Measurements from ENCODE around the gene KLK13.
A peak's percentile ranks its signal among the peaks of the same experiment; 100 is the strongest.

KLK13 gene

DNA sequence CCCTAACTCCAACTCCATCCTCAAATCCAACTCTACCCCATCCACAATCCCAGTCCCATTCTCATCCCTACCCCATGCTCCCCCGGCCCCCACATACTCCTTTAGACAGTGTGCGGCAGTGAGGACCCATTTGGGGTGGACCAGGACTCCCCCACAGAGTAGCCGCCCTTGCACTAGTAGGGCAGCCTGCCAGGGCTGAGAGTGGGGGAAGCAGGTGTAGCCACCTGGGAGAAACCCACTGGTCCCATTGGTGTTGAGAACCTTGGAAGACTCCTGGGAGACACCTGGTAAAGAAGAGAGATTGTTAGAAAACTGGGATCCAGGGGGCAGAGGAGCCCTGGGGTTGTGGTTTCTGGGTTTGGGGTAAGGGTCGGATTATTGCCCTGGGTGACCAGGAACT lies 4.6 kb downstream of the KLK13 start:
- DNase-seq, result no peak

DNA sequence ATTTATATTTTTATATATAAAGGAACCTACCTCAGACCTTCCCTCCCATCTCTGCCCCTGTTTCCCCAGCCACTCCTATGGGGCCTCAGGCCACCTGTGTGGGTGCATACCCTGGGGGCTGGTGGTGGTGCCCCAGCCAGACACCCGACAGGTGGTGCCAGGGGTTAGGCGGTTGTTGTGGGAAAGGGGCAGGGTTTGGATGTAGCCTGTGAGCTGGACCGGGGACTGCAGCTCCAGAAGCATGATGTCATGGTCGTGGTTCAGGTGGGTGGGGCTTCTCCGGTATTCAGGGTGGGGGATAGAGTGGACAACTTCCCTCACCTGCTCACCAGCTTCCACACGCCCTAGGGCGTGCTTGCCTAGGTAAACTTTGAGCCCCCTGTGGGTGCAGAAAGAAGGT lies 5.2 kb downstream of the KLK13 start:
- DNase-seq, result no peak

DNA sequence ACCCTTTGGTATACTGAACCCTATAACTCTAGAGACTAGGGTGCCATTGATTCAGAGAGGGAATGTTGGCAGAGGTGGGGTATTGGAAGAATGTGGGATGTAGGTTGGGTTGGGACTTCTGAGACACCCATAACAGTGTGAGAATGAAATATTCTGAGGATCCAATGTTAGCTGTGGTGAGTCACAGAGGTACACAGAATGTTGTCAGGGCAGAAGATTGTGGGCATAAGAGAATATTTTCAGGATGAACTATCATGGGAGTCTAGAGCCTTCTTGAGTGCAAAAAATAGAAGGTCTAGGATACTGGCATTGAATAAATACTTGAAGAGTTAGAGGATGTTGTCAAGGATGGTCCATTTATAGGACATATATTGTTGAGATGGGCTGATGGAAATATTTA lies 9.0 kb downstream of the KLK13 start:
- DNase-seq, result no peak

DNA sequence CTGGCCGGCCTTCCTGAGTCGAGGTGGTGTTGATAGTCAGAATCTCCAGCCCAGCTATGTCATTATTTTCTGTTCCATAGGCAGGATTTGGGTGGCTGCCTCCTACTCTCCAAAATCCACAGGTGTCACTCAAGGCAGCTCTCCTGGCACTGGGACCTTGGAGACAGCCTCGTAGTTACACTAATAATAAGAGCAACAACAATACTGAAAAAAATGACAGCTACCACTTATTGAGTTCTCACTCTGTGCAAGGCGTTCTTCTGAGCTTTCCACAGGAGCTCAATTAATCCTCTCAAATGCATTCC lies 17.9 kb downstream of the KLK13 start:
- DNase-seq, result no peak

DNA sequence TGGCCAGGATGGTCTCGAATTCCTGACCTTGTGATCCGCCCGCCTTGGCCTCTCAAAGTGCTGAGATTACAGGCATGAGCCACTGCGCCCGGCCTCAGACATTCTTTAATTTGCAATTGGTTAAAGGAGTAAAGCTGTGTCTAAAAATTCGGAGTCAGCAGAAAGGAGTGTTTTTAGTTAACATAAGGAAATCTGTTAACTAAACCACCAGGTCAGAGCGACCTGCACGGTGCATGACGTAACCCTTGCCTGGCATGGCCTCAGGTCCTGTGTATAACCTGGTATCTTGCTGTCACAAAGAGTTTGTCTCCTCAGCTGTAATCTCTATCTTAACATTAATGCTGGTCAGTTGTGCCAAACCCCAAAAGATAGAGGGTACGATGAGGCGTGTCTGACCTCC lies 20.6 kb downstream of the KLK13 start:
- DNase-seq, result no peak

DNA sequence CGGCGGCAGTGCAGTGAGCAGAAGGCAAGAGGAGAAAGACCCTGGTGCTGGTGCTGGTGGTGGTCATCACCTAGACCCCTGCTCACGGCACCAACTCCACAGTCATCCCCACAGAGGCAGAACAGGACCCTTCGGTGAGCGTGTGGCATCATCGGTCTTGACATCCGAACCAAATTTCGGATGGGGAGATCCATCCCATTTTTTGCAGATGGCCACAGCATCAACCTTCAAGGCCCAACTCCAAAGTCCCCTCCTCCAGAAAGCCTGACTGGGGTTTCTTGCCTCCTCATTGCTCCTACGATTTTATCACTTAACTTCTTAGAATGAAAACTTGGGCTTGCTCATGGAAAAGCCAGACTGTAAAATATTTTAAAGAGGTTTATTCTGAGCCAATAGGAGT lies 21.4 kb downstream of the KLK13 start:
- no peak for DNase-seq

DNA sequence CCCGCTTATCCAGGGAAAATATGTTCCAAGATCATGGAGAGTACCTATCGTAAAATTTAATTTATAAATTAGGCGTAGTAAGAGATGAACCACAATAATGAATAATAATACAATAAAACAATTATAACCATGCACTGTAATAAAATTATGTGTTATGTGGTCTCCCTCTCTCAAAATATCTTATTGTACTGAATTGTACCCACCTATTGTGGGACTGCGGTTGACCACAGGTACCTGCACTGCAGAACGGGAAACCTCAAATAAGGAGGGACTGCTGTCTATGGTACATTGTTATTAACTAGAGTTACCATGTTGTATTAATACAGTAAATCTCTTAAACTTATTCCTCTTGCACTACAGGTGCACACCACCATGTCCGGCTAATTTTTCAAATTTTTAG lies 24.7 kb downstream of the KLK13 start:
- no peak for DNase-seq

DNA sequence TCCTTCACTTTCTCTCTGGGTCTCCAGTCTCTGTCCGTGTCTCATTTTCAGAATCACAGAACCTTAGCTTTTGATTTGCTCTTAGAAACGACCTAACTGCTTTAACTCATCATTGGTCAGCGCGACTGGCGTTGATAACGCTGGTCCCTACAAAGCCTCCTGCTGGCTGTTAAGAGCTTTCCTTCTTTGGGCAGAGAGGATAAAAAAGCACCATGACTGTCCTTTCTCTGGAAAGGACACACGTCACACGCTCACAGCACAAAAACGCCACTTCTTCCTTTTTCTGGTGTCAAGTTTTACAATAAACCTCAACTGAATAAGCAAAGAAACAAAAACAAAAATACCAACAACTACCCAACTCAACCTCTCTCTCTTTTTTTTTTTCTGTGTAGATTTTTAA lies 28.4 kb downstream of the KLK13 start:
- no peak for DNase-seq

DNA sequence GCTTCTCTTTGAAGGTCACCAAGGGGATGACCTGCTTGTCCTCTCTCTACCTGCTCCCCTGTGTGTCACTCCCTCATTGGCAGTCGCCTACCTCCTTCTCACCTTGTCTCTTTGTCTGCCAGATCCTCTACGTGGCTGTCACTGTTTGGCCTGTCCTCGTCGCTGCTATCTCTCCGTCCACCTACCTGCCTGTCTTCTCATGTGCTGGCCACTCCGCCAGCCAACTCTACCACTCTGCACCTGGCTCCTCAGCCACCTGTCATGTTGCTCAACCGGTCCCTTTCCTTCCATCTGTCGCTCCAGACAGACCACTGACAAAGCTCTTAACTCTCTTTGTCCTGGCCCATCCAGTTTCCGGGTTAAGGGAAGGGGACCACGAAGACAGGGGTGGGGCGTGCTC lies 30.2 kb downstream of the KLK13 start, which contains the start of gene KLK12:
Gene KLK12, minus strand, starts transcription at position 299 of the 400 bp plus-strand sequence. CDS start 381 bp downstream, outside the sequence.
- no peak for DNase-seq

DNA sequence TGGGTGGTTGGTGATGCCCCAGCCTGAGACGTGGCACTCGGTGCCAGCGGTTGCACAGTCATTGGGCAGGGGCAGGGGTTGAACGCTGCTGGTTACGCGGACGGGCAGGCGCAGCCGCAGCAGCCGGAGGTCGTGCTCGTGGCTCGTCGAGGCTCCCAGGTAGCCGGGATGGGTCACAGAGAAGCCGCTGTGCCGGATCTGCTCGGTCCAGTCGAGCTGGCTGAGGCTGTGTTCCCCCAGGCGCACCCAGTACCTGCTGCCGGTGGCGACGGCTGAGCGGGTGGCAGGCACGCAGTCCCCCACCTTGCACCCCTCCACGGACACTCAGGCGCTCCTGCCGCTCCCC lies 33.0 kb downstream of the KLK13 start:
- DNase-seq, result no peak

DNA sequence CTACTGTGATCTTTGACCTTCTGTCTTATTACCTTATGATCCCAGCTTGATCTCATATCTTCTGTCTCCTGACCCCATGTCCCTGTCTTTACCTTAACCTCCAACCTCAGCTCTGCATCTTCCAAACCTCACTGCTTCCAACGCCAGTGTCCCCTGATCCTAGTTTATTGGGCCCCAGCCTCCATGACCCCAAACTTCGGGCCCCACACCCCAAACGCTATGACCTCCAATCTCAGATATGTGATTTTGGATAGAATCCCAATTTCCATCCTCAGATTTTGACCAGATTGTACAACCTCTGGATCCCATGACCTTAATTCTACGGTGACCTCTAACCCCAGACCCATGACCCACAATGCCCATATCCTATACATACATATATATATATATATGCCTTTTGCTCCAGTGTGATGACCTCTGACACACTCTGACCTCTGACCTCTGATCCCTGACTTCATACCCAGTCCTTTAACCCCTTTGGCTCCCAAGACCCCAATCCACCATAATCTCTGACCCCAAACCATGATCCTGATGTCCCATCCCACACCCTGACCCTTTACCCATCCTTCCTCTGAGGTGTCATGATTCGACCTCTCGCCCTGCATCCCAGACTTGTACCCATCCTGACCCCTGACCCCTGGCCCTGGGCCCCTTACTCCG lies 33.5 kb downstream of the KLK13 start:
- DNase-seq, result no peak

DNA sequence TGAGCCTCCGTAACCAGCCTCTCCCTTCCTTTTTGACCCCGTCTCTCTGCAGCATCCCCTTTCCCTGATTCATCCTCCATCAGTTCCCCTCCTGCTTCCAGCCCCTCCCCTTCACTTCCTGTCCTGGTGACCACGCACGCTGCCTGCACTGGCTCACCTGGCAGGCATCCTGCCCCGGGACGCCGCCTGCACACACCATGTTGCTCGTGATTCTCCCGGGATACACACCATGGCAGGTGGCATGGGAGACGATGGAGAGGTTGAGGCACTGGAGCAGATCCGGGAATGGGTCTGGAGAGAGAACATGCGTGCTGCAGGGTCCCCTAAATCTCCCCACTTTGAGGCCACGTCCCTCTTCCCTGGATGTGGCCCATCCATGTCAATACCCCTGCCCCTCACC lies 34.3 kb downstream of the KLK13 start:
- no peak for DNase-seq

DNA sequence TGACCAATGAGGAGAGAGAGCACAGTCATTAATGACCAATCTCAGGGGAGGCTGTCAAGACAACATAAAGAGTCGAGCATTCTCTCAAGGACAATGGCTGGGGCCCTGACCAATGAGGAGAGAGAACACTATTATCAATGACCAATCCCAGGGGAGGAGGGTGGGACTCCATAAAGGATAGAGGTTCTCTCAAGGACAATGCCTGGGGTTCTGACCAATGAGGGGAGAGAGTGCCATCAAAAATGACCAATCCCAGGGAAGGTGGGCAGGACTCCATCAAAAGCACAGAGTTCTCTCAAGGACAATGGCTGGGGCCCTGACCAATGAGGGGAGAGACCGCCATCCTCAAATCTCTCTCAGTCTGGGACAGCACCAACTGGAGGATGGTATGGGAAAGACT lies 35.2 kb downstream of the KLK13 start:
- DNase-seq, result no peak

DNA sequence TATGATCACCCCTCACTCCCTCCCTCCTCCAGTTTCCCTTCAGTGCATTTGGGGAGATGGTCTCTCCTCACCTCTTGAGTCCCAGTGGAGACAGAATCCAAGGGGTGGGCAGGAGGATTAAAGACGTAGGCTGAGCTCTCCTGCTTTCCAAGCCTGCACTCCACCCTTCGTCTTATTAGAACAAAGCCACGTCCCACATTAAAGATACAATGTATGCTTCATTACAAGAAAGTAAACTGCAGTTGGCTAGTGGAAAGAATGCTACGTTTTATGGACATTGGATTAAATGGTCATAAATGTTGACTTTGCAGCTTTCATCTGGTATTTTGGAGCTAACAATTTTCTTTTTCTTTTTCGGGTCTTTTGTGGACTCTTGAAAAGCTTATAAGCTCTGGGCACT lies 37.0 kb downstream of the KLK13 start:
- no peak for DNase-seq

DNA sequence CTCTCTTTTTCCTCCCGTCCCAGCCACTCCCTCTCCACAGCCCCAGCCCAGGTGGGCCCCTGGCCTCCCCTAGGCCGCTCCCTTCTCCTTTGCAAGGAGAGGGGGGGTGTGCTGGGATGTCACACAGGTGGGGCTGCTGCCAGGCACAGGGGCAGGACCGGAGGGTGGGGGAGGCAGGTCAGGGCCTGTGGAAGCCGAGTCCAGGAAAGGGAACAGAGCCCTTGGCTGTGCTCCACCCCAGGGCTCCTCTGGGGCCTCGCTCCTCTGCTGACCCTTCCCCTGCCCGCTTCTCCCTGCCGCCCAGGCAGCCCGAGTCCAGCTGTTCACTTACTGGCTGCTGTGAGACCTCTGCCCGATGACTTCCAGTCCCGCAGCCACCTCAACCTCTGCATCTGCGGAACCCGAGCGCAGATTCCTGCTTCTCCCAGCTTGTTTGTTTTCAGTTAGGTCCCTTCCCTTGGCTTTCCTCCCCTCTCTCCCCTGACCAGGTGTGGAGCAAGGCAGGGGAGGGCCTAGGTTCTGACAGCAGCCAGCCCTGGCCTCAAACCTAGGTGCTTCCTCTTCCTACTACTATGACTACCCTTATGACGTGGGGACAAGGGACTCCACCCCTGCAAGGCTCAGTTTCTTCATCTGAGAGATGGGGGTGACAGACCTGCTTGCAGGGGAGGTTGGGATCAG lies 37.6 kb downstream of the KLK13 start:
- DNase-seq, result no peak

DNA sequence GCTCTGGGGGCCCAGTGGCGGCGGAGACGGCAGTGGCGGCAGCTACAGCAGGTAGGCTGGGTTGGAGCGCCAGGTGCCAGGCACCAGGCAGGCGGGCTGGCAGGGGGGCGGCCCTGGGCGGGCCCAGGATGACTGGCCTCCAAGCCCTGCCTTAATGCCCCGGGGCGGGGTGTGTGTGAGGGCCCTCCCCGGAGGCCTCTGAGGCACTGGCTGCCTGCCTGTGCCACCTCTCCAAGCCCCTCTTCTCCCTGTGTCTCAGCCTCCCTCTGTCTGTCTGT lies 38.4 kb downstream of the KLK13 start, which contains the start of gene KLK11:
Gene KLK11, minus strand, starts transcription at position 63 of the 278 bp plus-strand sequence. CDS start 985 bp downstream, outside the sequence.
- DNase-seq, result no peak

DNA sequence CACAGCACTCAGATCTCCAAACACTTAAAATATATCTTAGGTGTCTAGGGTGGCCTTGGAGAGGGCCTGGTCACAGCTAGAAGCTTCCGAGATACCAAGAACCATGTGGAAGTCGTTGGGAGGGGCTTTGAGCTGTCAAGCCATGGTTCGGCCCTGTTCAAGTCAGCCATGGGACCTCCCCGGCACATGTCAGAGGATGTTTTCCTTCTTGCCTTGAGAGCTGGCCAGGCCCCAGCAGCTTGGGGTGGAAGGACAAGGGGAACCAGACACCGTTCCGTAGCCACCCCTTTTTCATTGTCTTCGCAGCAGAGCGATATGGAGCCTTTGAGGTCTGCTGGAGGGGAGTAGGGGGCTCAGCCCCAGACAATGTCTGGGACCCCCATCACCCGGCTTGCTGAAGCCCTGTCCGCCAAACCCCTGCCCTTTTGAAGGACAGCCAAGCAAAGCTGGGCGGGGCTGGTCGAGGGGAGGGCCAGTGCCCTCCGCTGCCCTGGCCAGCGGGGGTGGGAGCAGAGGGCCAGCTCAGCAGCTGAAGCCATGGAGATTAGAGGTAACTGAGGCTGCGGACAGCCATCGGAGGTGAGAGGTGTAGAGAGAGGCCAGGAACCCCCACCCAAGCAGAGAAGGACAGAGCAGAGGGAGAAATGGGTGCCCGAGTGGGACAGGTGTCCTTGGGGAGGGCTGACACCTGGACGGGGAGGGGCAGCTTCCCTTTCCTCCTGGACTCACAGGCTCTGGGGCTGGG lies 38.9 kb downstream of the KLK13 start:
- DNase-seq, result no peak

DNA sequence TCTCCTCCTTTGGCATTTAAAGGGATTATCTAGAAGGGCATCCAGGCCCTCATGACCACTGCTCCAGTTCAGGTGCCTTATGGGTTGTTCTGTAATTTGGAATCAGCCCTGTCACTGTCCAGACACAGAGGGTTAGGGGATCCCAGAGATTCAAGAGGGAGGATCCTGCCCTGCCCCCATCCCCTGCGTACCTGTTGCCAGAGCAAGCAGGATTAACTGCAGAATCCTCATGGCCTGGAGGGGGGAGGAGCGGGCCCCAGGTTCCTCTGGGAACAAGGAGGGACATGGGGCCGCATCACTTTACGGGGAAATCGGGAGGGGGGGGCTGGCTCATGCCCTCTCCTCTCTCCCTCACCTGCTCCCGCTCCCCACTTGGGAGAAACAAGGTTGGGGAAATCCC lies 39.5 kb downstream of the KLK13 start:
- no peak for DNase-seq

DNA sequence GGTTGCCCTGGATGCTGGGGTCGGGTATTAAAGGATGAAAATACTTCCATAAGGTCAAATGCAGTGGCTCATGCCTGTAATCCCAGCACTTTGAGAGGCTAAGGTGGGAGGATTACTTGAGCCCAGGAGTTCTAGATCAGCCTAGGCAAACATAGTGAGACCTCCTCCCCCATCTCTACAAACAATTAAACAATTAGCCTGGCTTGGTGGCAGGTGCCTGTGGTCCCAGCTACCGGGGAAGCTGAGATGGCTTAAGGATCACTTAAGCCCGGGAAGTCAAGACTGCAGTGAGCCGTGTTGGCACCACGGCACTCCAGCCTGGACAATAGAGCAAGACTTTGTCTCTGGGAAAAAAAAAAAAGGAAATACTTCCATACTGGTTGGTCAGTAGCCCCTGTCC lies 40.0 kb downstream of the KLK13 start:
- DNase-seq, result no peak

DNA sequence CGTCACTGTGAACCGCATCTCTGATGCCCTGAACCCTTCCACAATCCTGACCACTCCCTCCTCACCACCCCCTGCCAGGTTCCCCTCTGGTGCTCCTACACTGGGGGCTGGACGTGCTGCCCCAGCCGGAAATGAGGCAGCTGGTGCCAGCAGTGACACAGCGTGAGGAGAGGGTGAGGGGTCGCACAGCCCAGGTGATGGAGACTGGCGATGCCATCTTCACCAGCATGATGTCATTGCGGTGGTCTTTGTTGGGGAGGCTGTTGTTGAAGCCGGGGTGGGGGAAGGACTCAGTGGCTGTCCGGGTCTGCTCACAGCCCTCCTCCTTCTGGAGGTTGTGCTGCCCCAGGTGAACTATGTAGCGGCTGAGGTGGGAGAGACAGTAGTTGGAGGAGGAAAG lies 40.9 kb downstream of the KLK13 start:
- no peak for DNase-seq

DNA sequence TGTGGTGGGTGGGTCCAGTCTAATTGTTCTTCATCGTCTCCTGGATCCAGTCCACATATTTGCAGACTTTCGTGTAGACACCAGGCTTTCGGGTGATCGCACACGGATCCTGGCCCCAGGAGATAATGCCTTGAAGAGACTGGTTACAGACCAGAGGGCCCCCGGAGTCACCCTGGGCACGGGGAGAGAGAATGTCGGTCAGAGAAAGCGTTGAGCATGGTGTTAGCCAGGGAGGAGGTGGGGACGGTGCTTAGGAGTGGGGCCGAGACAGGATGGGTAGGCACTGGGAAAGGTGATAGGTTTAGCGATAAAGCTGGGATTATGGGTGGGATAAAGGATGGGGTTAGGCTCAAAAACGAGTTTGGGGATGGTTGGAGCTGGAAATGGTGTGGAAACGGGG lies 42.4 kb downstream of the KLK13 start:
- DNase-seq, result no peak

DNA sequence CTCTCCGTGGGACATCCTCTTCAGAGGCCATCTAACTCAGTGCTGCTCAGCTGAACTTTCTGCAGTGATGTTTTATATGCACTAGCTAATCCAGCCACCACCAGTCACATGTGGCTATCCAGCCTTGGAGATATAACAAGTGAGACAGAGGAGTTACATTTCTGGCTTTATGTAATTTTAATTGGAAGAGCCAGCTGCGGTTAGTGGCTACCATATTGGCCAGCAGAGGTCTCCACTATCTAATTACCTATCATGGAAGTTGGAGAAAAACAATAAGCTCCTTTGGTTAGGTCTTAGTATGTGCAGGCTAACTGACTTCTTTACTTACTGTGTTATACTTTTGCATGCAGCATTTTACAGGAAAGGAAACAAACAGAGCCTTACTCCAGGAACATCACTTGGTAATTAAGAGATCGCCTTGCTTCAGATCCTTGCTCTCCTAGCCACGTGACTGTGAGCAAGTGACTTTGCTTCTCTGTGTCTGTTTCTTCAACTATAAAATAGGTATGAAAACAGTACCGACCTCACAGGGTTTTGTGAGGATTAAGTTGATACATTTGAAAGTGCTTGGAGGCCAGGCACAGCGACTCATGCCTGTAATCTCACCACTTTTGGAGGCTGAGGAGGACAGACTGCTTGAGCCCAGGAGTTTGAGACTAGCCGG lies 43.8 kb downstream of the KLK13 start:
- peak; percentile 48 for DNase-seq

DNA sequence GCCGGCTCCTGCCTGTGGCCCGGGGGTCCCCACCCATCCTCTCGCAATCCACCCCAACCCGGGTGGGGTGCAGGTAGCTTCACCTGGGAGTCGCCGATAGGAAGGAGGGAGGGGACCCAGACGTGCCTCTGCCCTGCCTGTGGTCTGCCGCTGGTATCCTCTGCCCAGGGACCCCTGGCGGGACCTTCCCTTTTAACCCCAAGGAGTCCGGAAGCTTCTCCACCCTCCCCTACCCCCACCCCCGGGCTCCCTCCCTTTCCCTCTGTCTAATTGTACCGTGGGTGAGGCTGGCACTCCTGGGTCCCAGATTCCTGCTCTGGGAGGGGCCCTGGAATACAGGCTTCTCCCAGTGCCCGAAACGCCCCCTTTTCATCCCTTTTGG lies 45.4 kb downstream of the KLK13 start, which contains the start of gene KLK10:
Gene KLK10, minus strand, starts transcription at position 166 of the 382 bp plus-strand sequence. CDS start 579 bp downstream, outside the sequence.
- DNase-seq, result no peak
